Stromal cell of bone marrow (primary cell): ENCODE data around the gene SNAP29.
"Not testable (repeated sequence)": the region's sequence is repeated elsewhere in the genome, so short reads cannot be mapped to it uniquely, and the experiment has no call there.

Experiments used
- DNase-seq: peaks from one replicate; pipeline ENCODE4 v3.0.0-alpha.2; 2012; ENCODE audit warnings: low read depth

Gene SNAP29

DNA sequence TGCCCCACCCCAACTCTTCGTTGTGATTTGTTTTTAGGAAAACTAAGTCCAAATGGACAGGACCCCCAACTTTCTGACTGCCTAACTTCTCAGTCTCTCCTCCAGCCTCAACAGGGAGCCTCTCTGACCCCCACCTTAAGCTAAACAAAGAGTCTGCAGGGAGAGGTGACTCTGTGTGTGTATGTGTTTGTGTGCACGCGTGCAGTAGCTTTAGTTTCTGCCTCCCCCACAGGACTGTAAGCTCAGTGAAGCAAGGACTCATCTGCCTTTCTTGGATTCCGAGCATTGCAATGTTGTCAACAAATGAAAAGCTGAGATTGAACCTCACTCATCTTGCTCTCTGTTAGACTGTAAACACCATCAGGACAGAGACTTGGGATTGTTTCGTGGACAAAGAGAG is 7.9 kb downstream of the SNAP29 start:
- DNase-seq = no peak

DNA sequence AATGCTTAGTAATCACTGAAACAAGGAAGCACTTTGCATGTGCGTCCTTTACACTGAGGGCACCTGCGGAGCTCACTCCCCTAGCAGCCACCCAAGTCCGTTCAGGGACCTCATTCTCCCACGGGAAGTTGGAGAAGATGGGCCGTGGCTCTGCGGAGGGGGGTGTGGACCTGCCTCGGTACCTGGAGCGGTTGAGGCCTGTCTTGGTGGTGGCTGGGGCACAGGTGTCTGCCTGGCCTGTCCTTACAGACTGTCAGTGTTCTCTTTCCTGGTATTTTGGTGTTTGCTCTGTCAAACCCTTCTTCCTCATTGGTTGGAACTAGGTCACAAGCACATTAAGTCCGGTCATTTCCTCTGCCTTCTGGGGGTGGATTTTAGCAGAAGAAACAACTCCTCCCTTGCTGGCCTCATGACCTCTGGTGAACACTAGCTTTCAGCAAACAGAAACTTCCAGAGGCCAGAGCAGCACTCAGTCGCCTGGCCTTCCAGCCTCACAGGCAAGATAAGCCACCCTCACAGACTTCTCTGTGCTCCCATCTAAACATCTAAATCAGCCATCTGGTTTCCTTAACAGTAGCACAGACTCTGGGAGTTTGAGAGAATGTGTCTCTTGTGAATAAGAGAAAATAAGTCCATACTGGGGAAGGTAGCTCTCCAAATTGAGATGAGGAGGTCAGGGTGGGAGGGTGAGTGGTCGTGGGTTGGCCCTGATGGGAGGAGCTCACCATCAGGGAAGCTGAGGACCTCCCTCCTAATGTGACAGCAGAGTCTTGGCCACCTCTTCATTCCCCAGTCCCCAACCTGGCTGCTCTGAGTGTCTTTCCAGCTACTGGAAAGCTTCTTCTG is 8.6 kb downstream of the SNAP29 start:
- DNase-seq = peak; percentile 48

DNA sequence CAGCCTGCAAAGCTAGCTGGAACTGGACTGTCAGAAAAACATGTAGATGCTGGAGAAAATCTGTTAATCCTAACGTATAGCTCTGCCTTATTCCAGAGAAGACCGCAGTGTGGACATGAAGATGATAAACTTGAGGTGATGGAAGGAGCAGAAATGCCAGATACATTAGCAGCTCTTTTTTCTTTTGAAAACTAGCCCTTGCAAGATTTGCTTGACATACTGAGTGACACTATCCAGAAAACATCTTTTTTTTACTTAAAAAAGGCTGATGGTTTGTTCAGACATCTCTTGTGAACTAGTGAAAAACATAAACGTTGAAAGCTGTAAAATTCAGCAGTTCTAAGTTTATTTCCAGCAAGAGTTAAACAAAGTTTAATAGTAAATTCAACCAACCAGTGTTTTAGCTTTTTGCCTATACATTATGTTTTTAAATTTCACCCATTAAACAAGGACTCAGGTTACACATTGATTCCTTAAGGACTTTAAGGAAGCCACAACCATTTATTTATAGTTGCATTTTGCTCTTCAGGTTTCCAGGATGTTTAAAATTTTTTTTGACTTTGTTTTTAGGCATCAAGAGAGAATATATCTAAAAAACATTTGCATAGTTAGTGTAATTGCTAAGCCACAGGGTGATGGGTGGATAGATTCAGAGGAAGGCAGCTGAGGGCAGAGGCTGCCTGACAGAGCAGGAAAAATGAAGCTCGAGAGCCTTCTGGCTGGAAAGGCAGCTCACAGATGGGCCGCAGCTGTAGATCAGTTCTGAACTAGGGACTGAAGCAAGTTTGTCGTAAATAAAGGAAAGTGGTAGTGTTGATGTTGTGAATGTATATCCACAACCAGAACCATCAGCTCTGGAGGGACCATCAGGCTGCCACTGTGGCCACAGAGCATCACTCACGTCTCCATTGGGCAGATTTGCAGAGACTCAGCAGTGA is 9.5 kb downstream of the SNAP29 start:
- DNase-seq = no peak

DNA sequence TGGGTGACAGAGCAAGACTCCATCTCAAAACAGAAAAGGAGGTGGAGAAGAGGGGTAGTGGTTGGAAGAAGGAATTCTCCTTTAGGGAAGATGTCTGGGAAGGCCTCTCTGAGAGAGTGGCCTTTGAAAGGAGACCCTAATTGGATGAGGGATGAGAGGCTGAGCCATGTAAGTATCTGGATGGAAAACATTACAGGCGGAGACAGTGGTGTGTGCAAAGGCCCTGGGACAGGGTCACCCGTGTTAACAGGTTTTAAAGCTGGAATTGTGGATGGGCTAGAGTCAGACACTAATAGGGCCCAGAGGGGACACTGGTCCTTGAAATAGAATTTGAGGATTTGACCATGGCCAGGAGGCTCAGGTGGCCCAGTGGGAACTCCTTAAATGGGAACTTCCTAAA is 10.4 kb downstream of the SNAP29 start:
- DNase-seq = no peak

DNA sequence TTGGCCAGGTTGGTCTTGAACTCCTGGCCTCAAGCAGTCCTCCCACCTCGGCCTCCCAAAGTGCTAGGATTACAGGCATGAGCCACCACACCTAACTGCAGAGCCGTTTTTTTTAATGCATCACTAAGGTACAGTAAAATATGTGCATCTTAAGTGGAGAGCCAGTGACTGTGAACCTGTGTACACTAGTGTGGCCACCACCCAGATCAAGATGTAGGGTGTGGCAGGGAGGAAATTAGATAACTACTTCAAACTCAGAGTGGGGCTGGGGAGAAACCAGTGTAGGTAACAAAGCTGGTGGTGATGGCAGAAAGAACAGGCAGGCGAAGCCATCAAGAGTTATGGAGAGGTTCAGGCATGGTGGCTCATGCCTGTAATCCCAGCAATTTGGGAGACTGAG is 14.4 kb downstream of the SNAP29 start:
- no peak for DNase-seq

DNA sequence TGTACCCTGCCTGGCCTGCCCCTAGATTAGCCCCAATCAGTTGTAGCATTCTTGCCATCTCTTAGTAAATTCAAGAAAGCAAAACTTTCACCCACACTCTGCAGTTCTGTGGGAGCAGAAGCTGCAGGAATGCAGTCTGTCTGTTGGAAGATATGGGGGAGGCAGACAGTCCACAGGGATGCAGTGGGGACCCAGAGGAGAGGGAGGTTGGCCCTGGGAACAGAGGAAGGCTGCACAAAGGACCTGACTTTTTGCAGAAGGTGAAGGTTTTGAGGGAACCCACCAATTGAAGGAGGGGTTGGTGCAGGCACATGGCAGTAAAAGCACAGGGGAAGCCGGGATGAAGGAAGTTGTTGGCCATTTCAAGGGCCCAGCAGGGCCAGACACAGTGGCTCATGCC is 16.5 kb downstream of the SNAP29 start:
- no peak for DNase-seq

DNA sequence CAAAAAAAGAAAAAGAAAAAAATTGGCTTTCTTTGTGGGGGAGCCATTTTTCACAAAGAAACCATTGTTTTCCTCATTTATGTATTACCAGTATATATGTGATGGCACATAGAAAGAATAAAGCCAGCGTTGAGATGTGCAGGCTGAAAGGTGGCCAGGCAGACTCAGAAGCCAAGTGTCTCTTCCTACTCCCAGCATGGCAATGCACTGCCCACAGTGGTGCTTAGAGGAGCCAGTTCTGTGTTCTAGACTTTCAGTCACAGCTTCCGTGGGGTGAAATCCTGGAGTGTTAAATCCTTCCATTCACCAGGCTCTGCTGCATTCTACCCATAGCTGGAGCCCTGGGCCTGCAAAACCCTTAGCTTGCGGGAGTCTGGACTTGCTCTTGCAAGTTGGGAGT is 18.9 kb downstream of the SNAP29 start:
- no peak for DNase-seq

DNA sequence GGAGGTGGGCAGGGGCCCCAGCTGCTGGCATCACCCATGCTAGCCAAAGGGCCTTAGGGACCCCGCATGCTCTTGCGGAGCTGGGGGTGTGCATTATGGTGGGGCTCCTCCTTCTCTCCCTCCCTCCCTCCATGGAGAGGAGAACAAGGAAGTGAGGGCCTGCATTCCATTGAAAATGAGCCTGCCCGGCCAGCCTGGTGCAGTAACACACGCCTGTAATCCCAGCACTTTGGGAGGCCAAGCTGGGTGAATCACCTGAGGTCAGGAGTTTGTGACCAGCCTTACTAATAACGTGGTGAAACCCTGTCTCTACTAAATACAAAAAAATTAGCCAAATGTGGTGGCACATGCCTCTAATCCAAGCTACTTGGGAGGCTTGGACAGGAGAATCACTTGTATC is 22.4 kb downstream of the SNAP29 start:
- DNase-seq = no peak

DNA sequence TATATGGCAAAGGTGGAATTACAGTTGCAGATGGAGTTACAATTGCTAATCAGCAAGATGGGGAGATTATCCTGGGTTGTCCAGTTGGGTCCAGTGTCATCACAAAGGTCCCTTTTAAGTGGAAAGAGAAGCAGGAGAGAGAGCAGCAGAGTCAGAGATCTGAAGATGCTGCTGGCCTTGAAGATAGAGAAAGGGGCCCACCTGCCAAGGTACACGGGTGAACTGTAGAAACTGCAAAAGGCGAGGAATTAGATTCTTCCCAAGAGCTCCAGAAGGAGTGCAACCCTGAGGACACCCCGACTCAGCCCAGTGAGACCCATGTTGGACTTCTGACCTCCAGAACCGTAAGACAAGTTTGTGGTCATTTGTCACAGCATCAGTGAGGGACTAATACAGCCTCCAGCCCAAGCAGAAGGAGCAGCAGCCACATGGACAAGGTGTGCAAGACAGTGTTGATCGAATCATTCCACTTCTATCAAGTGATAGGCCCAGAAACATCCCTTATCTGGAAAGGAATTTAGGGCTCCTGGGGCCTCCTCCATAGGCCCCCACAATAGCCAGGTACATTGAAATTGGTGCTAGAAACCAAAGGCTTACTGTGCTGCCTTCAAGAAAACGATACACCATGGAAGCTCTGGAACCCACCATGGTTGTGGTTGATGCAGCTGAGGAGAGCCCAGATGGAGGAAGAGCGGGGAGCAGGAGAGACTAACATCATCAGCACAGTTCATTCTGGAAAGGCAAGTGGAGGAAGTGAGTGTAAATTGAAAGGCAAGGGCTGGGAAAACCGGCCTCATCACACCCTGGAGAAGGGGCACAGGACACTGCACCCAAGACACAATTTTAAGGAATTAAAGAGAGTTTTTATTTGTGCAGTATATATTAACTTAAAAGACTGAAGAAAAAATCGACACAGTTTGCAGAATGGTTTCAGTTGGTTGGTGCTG is 23.3 kb downstream of the SNAP29 start:
- DNase-seq = no peak

DNA sequence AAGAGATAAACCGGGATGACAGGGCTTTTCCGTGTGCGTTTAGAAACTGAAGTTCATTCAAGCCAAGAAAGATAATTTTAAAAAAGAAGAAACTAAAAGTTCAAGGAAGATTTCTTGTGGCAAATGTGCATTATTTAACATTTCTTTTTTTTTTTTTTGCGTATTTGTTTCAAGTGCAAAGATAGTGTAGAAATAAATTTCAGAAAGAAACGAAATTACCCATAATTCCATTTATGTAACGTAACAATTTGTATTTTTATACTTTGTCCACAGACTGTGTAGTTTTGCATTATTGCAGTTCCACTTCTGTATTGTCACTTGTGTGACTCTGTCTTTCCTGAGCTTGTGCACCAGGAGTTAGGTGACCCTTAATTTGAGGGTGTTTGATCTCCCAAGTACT is 24.0 kb downstream of the SNAP29 start:
- no peak for DNase-seq

DNA sequence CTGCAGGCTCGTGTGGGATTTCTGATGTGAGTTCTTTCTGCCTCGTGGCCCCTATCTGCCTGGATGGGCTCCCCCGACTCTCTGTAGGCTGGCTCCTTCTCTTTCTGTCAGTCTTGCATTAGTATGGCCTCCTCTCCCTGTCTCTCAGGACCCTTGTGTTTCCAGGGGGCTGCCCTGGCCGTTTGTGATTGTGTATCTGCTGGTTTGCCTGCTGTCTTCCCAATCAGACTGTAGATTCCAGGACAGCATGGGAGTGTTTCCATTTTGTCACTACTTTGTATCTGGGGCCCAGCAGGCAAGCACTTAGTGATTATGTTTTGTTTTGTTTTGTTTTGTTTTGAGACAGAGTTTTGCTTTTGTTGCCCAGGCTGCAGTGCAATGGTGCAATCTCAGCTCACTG is 25.6 kb downstream of the SNAP29 start:
- DNase-seq = no peak

DNA sequence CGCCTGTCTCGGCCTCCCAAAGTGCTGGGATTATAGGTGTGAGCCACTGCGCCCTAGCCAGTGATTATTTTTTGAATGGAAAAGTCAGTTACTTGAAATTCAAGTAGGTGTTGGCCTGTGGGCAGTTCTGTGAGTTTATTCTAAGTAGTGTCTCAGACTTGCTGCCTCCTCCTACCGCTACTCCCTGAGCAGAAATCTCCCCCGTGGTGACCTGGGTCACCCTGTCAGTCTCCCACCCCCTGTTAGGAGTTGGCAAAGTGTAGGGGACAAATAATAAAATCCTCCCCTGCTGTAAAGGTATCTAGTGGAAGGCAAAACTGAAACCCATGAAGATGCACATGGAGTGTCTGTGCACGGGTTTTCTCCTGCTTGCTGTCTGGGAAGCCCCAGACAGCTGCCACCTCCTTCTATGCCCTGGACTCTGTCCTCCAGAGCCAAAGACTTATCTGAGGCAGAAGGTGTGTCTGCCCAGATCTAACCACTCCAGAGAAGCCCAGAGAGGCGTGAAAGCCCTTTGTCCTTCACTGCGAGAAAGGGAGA is 26.3 kb downstream of the SNAP29 start:
- no peak for DNase-seq

DNA sequence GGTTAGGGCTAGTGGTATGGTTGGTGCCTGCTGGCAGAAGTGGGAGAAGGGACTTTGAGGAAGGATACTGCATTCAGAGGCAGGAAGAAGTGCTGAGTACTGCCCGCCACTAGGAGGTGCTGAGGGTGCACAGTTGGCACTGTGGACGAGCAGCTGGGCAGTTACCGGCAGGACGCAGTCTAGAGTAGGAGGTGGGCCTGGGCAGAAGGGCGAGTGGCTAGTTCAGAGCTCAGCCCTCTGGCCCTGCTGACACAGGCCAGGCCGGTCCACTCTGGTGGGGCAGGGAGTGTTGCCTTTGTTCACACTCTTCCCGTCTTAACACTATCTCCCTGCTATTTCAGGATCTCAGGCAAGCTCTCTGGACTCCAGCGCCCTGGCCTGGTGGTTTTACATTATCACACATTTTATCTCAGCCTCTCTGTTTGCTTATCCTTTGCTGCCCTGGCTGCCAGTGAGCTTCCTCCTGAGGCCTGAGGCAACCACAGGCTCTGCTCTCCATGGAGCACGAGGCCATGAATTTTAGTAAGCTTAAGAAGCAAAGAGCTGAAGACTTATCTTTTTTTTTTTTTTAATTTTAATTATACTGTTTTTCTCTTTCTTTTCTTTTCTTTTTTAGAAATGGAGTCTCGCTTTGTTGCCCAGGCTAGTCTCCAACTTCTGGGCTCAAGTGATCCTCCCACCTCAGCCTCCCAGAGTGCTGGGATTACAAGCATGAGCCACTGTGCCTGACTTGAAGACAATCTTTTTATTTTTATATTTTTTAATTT is 26.9 kb downstream of the SNAP29 start:
- DNase-seq = peak; percentile 61

DNA sequence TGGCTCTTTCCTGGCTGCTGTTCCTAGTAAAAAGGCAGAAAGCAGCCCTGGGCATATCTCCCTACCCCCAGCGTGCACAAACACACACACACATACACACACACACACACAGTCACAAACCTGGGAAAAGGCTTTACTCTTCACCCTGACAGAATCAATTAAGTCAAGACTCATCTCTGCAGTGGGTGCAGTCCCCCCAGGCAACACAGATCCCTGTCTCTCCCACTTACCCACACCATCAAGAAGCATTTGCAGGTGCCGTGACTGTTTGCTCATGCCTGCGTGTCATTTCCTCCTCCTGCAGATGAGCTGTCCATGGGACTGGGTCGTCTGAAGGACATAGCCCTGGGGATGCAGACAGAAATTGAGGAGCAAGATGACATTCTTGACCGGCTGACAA is 28.6 kb downstream of the SNAP29 start:
- no peak for DNase-seq

DNA sequence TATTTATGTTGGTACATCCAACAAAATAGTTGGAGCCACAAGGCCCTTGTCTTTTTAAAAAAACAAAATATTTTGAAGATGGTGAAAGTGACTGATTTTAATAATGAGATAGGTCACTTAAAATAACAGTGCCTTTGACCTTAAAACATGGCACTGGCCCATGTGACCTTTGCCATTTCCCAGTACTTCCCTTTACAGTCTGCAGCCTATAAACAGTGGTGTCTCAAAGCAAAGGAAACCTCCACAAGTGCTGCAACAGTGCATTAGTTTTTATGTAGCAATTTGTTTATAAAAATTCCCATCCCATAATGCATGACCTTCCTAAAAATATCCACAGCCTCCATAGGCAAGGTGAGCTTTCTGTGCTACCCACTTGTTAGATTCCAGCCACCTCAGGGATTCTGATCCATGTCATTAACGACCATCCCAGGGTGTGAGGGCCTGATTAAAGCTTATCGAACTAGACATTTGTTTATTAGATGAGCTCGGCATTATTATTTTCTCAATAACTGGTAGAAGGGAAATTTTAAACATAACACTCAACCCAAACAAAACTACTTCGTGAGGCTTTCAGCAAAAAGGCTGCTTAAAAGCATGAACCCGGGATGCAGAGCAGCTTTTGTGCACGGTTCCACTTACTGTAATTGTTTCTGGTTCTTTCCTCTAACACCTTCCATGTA is 30.4 kb downstream of the SNAP29 start:
- no peak for DNase-seq

DNA sequence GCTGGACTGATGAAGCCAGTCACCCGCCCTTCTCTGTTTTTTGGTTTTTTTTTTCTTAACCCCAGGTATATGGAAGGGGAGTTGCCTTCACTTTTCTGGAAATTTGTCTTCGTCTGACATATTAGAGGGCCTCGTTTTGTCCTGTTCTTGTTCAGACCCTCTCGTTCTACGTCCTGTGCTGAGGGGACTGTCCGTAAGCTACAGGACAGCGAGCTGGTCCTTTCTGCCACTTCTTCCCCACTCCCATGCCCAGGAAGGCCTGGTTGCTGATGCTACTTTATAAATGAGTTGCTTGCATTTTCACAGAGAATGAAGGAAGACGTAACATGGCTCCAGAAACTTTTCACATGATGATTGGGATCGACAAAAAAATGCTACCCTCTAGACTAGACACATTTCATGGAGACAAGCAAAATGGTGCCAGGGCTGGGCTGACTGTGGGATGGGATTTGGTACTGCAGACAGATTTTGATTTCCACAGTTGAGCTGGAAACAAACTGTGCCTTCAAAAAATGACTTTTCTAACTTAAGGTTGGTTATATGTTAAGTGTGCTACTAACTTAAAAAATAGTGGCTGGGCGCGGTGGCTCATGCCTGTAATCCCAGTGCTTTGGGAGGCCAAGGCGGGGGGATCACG is 31.2 kb downstream of the SNAP29 start:
- DNase-seq = no peak

DNA sequence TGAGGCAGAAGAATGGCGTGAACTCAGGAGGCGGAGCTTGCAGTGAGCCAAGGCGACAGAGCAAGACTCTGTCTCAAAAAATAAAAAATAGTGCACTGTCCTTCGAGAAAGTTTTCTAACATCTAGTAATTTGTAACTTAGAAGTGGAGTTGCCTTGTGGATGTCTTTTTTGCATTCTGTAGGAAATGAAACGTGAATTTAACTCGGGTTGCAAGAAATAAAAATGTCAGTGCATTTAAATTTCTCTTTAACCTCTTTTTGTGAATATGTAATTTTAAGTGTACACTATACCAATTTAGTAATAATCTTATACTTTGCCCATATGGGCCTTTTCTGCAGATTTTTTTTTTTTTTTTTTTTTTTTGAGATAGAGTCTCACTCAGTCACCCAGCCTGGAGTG is 32.2 kb downstream of the SNAP29 start:
- DNase-seq = no peak

DNA sequence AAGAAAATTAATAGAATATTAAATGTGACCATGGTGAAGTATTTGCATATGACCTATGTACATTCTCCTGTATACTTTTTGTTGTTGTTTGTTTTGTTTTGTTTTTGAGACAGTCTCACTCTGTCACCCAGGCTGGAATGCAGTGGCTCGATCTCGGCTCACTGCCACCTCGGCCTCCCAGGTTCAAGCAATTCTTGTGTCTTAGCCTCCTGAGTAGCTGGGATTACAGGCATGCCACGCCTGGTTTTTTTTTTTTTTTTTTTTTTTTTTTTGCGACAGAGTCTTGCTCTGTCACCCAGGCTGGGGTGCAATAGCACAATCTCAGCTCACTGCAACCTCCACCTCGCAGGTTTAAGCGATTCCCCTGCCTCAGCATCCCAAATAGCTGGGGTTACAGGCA is 38.9 kb downstream of the SNAP29 start:
- not testable (repeated sequence) for DNase-seq

DNA sequence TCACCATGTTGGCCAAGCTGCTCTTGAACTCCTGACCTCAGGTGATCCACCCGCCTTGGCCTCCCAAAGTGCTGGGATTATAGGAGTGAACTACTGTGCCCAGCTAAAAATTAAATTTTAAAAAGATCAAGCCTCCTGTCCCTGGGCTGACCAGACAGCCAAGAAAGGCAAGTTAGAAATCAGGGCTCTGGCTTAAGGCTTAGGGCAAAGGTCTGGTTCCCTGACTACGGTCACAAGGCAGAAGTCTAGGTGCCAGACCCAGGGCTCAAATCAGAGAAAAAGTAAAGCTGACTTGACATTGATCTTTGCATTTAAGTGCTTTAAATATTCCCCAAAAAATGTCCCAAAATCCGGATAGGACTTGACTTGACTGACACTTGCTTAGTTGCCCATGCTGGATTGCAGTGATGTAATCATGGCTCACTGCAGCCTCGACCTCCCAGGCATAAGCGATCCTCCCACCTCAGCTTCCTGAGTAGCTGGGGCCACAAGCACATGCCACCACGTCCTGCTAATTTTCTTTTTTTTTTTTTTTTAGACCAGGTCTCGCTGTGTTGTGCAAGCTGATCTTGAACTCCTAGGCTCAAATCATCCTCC is 41.1 kb downstream of the SNAP29 start:
- DNase-seq = no peak
